Spinal cord (tissue), 10 donors: ENCODE measurements around the gene DELE1. TPM values are rescaled to one million over a fixed set of nuclear protein-coding genes. Genes with fewer than 3 reads are reported as not detected.

Source experiments
- DNase-seq, 6 donors: peaks; one replicate each; pipeline versions ENCODE4 v3.0.0 to v3.0.0-alpha.2; 2013 to 2015; ENCODE audit warnings: low spot score in 6 of 6, low read depth in 4 of 6
- H3K27ac ChIP-seq: one replicate; pipeline ENCODE4 v1.5.1; 2013; ENCODE audit warnings: low read depth, low read length, control low read depth
- H3K27me3 ChIP-seq: one replicate; pipeline ENCODE4 v1.6.1; 2013; ENCODE audit warnings: low read length; ENCODE audit not compliant: control insufficient read depth, insufficient read depth
- H3K36me3 ChIP-seq: one replicate; pipeline ENCODE4 v1.6.1; 2013; ENCODE audit warnings: low read length; ENCODE audit not compliant: control insufficient read depth, insufficient read depth
- H3K4me1 ChIP-seq: one replicate; pipeline ENCODE4 v1.6.1; 2013; ENCODE audit warnings: low read length; ENCODE audit not compliant: control insufficient read depth, insufficient read depth
- H3K4me3 ChIP-seq: one replicate; pipeline ENCODE4 v1.5.1; 2013; ENCODE audit warnings: low read depth, low read length, control low read depth
- H3K9me3 ChIP-seq: one replicate; pipeline ENCODE4 v1.6.1; 2013; ENCODE audit warnings: low read length; ENCODE audit not compliant: control insufficient read depth, insufficient read depth
- WGBS: methylation state at CpG from one replicate; pipeline ENCODE4 v1.1.5; 2013; ENCODE audit warnings: missing lambda C conversion rate; ENCODE audit not compliant: insufficient coverage; 5-methylcytosine and 5-hydroxymethylcytosine counted together
- polyA plus RNA-seq, 2 donors: library from polyadenylated mRNA; unstranded; fragments of 120-200 nt; gene quantifications; one replicate each; pipeline ENCODE4 v1.2.1, GENCODE V29; 2013; ENCODE audit not compliant: insufficient read length in 2 of 2
- total RNA-seq, 2 donors: library from RNA; depleted of rRNA in 1 of 2; stranded (reverse); fragments of 120-200 nt in 1 of 2; fragments of >200 nt in 1 of 2; gene quantifications; one replicate each; pipeline versions ENCODE4 v1.2.3 to v1.2.4, GENCODE V29; 2013 to 2014
- donor health status: healthy.

Gene DELE1
- total and polyA plus RNA-seq, 4 donors: 41.4 to 94.2 (median 82.3) TPM

- Histone ChIP-seq H3K4me1 (peaks cover 84% of the 10 kb centered on the region), H3K27me3 (peaks cover 14% of the 10 kb centered on the region), H3K36me3 (peaks cover 5% of the 10 kb centered on the region), H3K4me3 (peak within 1 kb of the TSS; percentile 75), H3K9me3 (no peaks in the 10 kb centered on the region), H3K27ac (peak within 1 kb of the TSS; percentile 93)
- peak in 2 of 6 donors; percentile 52 to 85 for DNase-seq
- WGBS: 0% methylated on average over 29 of the region's 63 CpGs
These were observed 45.4 kb upstream of the DELE1 start, which contains the start of gene PCDH1 for GRCh38 chr5:141878186-141878710. PCDH1 (minus strand) TSS chr5:141878410; CDS start chr5:141878262, 148 bp downstream.

GRCh38 chr5:141878711-141879425 is 44.8 kb upstream of the DELE1 start:
- Histone ChIP-seq H3K9me3 (no peaks in the 10 kb centered on the region), H3K4me1 (peaks cover 90% of the 10 kb centered on the region), H3K27me3 (peaks cover 14% of the 10 kb centered on the region), H3K36me3 (peaks cover 5% of the 10 kb centered on the region), H3K4me3 (peak overlapping the region; percentile 58), H3K27ac (peak overlapping the region; percentile 93)
- peak; percentile 99 to 100 (median 100) for DNase-seq
- WGBS: under 1% methylated on average over 26 of the region's 40 CpGs

- Histone ChIP-seq H3K9me3 (no peaks in the 10 kb centered on the region), H3K36me3 (peaks cover 5% of the 10 kb centered on the region), H3K27ac (peak overlapping the region; percentile 93), H3K27me3 (peaks cover 14% of the 10 kb centered on the region), H3K4me3 (peak overlapping the region; percentile 58), H3K4me1 (peaks cover 89% of the 10 kb centered on the region)
- no CpG with 5 or more reads among the region's 2 CpGs for WGBS
- no peak for DNase-seq
These were observed 44.3 kb upstream of the DELE1 start for GRCh38 chr5:141879426-141879759.

DNA sequence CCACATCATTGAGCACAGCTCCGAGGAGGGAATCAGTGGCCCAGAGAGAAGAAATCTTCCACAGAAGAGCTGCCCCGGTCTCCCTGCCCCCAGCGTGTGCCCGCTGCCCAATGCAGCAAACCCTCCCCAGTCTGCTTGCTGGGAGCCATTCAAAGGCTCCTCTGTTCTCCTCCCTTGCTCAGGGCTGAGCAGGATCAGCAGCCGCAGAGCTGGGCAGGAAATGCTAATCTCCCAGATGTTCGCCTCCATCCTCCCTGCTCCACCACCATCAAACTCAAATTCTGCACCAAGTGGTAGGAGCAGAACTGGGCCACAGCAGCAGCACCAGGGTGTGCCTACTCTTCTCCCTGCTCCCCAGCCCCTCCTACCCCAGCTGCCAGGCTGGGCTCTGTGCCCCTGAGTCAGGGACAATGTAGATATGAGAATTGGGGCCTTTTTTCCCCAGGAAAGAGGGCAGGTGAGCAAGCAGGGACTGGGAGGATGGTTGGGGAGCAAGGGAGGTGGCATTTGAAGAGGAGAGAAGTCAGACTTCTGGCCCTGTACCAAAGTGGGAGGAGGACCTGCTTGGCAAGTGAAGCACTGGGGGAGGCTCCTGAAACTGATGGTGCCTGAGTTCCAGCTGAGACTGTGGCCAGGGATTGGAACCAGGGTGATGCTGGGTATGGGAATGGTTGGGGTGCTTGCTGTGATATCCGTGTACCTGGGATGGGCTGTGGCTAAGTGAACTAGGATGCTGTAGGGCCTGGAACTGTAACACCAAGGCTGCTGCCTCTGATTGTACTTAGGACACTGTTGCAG is 43.5 kb upstream of the DELE1 start:
- H3K36me3 ChIP-seq: peaks cover 5% of the 10 kb centered on the region
- peak in 2 of 6 donors; percentile 58 to 66 for DNase-seq
- peak overlapping the region; percentile 93 for H3K27ac ChIP-seq
- 25% methylated on average over 7 of the region's 7 CpGs for WGBS
- H3K4me1 ChIP-seq: peaks cover 84% of the 10 kb centered on the region
- peaks cover 14% of the 10 kb centered on the region for H3K27me3 ChIP-seq
- no peaks in the 10 kb centered on the region for H3K9me3 ChIP-seq
- H3K4me3 ChIP-seq: peak overlapping the region; percentile 4

DNA sequence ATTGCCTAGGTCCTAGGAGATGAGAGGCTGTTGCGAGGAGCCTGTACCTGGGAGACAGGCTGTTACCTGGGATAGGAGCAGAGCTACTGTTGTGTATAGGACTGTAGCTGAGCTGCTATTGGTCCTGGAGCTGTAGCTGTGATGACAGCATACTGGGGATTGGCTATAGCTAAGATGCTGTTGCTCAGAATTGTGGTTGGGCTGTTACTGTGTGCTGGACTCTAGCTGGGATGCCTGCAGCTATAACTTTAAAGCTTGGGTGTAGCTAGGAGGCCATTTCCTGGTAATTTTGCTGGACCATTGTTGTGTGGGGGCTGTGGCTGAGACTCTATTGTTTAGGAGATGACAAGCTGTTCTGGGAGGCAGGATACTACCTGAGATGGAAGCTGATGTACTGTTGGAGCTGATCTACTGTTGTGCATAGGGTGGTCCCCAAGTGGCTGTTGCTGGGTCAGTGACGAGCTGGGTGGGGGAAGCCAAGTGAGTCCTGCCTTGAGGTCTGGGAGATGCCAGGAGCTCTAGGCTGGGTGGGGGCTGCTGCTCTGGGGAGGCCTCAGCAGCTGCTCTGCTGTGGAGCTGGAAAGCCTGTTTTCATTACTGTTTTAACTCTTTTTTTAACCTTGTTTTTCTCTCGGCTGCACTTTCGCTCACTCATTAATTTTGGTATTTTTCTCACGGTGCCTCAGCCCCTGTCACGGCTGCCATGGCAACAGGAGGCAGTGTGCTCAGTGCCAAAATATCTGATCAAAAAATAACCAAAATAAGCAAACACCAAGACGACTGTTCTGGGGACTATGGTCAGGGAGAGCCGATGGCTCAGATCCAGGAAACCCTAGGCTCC is 42.5 kb upstream of the DELE1 start:
- Histone ChIP-seq H3K27ac (peak overlapping the region; percentile 93), H3K36me3 (peaks cover 5% of the 10 kb centered on the region), H3K4me1 (peaks cover 77% of the 10 kb centered on the region), H3K9me3 (no peaks in the 10 kb centered on the region), H3K27me3 (peaks cover 10% of the 10 kb centered on the region), H3K4me3 (no peak overlapping the region)
- DNase-seq: peak in 3 of 6 donors; percentile 39 to 94 (median 65)
- 12% methylated on average over 8 of the region's 8 CpGs for WGBS

DNA sequence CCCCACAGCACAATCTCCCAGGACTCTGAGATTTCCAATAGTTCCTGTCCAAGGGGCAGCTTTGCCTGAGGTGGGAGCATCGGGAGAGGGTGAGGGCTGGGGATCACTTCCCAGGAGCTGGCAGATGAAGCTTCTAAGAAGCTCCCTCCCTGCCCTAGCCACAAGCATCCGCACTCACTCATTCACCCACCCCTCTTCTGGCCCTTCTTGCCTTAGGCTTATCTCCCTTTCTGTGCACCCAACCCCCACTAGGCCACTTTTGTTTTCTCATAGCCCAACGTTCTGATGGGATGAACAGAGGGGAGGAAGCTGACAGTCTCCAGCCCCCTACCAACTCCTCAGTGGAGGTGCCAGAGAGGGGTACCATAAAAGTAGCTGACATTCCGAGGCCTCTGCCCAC is 41.8 kb upstream of the DELE1 start:
- Histone ChIP-seq H3K27ac (peak overlapping the region; percentile 93), H3K4me1 (peaks cover 70% of the 10 kb centered on the region), H3K4me3 (no peak overlapping the region), H3K9me3 (no peaks in the 10 kb centered on the region), H3K36me3 (peaks cover 1% of the 10 kb centered on the region), H3K27me3 (peaks cover 4% of the 10 kb centered on the region)
- 0% methylated on average over 1 of the region's 4 CpGs for WGBS
- DNase-seq: peak in 1 of 6 donors; percentile 25

- H3K4me3 ChIP-seq: peak overlapping the region; percentile 44
- DNase-seq: peak in 3 of 6 donors; percentile 60 to 96 (median 91)
- no peaks in the 10 kb centered on the region for H3K27me3 ChIP-seq
- H3K9me3 ChIP-seq: no peaks in the 10 kb centered on the region
- WGBS: 4% methylated on average over 6 of the region's 13 CpGs
- H3K27ac ChIP-seq: peak overlapping the region; percentile 93
- peaks cover 62% of the 10 kb centered on the region for H3K4me1 ChIP-seq
- H3K36me3 ChIP-seq: no peaks in the 10 kb centered on the region
These were observed 41.0 kb upstream of the DELE1 start for GRCh38 chr5:141882594-141883183.

DNA sequence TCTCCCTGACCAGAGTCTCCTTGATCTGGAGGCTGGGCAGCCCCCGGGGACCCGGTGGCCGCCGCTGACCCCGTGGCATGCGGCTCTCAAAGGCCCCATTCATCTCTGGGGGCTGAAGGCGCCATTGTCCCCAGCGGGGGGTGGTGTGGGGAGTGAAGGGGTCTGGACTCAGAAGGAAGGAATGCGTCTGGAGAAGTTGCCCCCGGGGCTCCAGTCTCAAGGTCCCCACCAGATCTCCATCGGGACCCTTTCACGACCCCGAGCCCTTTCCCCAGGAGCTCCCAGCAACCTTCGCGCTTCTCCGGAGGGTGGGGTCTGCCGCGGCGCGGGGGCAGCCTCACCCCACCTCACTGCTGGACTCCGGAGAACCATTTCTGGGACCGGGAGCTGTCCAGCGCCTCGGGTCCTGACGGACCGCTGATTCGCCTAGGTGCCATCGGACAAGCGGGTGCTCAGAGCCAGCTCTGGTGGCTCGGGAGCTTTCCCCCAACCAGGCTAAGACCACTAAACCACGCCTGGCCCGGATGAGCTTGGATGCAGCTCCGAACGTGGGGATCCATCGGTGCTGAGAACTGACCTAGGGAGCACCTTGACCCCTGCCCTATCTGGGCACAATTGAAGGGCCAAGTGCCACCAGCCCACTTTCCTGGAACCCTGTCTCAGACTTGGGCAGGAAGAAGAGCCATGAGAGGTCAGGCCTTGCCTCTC is 40.3 kb upstream of the DELE1 start:
- Histone ChIP-seq H3K27me3 (no peaks in the 10 kb centered on the region), H3K27ac (peak overlapping the region; percentile 93), H3K36me3 (no peaks in the 10 kb centered on the region), H3K9me3 (no peaks in the 10 kb centered on the region), H3K4me1 (peaks cover 61% of the 10 kb centered on the region), H3K4me3 (peak overlapping the region; percentile 44)
- peak in 2 of 6 donors; percentile 66 to 80 for DNase-seq
- 3% methylated on average over 28 of the region's 35 CpGs for WGBS
